GM21390 (cell line): Measurements from ENCODE around the gene RIN3.

ENCODE experiments used
- ATAC-seq: cut with Tn5 transposase; IDR thresholded peaks from one replicate; pipeline ENCODE4 v1.9.1; 2021; ENCODE audit not compliant: unreplicated experiment

Gene RIN3

GRCh38 chr14:92645841-92646478 is 132.4 kb downstream of the RIN3 start:
- no peak for ATAC-seq

GRCh38 chr14:92646952-92647796 is 133.6 kb downstream of the RIN3 start:
- ATAC-seq = no peak

- ATAC-seq = no peak
Observed at GRCh38 chr14:92647797-92648279, 134.3 kb downstream of the RIN3 start.

GRCh38 chr14:92649066-92649465 is 135.5 kb downstream of the RIN3 start:
- no peak for ATAC-seq

GRCh38 chr14:92649934-92650545 is 136.5 kb downstream of the RIN3 start:
- ATAC-seq = no peak

- no peak for ATAC-seq
Observed at GRCh38 chr14:92650581-92651105, 137.1 kb downstream of the RIN3 start.

GRCh38 chr14:92651106-92651757 is 137.7 kb downstream of the RIN3 start:
- ATAC-seq = peak; percentile 70

GRCh38 chr14:92651758-92652406 is 138.3 kb downstream of the RIN3 start:
- ATAC-seq = no peak

GRCh38 chr14:92652413-92653151 is 139.0 kb downstream of the RIN3 start:
- no peak for ATAC-seq

GRCh38 chr14:92653162-92653651 is 139.6 kb downstream of the RIN3 start:
- ATAC-seq = no peak

- no peak for ATAC-seq
Observed at GRCh38 chr14:92654239-92654901, 140.8 kb downstream of the RIN3 start.

GRCh38 chr14:92655419-92656201 is 142.0 kb downstream of the RIN3 start:
- ATAC-seq = no peak

GRCh38 chr14:92656306-92657081 is 142.9 kb downstream of the RIN3 start:
- ATAC-seq = no peak

GRCh38 chr14:92657457-92658142 is 144.0 kb downstream of the RIN3 start:
- ATAC-seq = no peak

GRCh38 chr14:92658160-92658559 is 144.6 kb downstream of the RIN3 start:
- ATAC-seq = no peak

- no peak for ATAC-seq
Observed at GRCh38 chr14:92658684-92659083, 145.1 kb downstream of the RIN3 start.
